ENCODE data around the gene NUCKS1. TPM values are rescaled to one million over a fixed set of nuclear protein-coding genes. Genes with fewer than 3 reads are reported as not detected.

NUCKS1 gene
- polyA plus RNA-seq, 1 of the 3 experiments (the other 2 are of a cell fraction): 25.4 TPM

- TF ChIP-seq USF2 (IDR thresholded peaks at IDR 0.05; ENCODE audit: borderline replicate concordance, low read depth, low read length): no peak
- no peak for TF ChIP-seq FOSL2 (IDR thresholded peaks at IDR 0.05; ENCODE audit: borderline replicate concordance, low read depth)
- TF ChIP-seq TCF12 (IDR thresholded peaks at IDR 0.05): no peak
- TF ChIP-seq, protein P1, sequence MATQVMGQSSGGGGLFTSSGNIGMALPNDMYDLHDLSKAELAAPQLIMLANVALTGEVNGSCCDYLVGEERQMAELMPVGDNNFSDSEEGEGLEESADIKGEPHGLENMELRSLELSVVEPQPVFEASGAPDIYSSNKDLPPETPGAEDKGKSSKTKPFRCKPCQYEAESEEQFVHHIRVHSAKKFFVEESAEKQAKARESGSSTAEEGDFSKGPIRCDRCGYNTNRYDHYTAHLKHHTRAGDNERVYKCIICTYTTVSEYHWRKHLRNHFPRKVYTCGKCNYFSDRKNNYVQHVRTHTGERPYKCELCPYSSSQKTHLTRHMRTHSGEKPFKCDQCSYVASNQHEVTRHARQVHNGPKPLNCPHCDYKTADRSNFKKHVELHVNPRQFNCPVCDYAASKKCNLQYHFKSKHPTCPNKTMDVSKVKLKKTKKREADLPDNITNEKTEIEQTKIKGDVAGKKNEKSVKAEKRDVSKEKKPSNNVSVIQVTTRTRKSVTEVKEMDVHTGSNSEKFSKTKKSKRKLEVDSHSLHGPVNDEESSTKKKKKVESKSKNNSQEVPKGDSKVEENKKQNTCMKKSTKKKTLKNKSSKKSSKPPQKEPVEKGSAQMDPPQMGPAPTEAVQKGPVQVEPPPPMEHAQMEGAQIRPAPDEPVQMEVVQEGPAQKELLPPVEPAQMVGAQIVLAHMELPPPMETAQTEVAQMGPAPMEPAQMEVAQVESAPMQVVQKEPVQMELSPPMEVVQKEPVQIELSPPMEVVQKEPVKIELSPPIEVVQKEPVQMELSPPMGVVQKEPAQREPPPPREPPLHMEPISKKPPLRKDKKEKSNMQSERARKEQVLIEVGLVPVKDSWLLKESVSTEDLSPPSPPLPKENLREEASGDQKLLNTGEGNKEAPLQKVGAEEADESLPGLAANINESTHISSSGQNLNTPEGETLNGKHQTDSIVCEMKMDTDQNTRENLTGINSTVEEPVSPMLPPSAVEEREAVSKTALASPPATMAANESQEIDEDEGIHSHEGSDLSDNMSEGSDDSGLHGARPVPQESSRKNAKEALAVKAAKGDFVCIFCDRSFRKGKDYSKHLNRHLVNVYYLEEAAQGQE (IDR thresholded peaks at IDR 0.05; ENCODE audit: low read depth, low read length): no peak
- no peak for TF ChIP-seq ZBTB33 (IDR thresholded peaks at IDR 0.05; ENCODE audit: borderline replicate concordance, low read depth)
These were observed 72.8 kb downstream of the NUCKS1 start (continued) for GRCh38 chr1:205677167-205677566.

GRCh38 chr1:205676597-205676996 is 73.4 kb downstream of the NUCKS1 start:
- Histone ChIP-seq H4K20me1 (ENCODE audit: insufficient read depth) (no peaks in the 10 kb centered on the region), H3K27ac (ENCODE audit: low read depth in 2 of 2, low read length in 1 of 2) (no peak overlapping the region), H3K9me2 (no peaks in the 10 kb centered on the region), H3K4me2 (no peak overlapping the region), H3K4me3 (ENCODE audit: low read depth in 2 of 2, low read length in 1 of 2) (no peak overlapping the region), H3K4me1 (ENCODE audit: control insufficient read depth in 1 of 2, insufficient read depth in 2 of 2, low read depth in 1 of 2, low read length in 1 of 2) (peaks cover 8 to 12% of the 10 kb centered on the region in 2 experiments; a peak in 1 of 4 replicates), H2AFZ (ENCODE audit: low read depth) (no peak overlapping the region), H3K36me3 (replicated peaks in 1 of 2; ENCODE audit: control insufficient read depth in 1 of 2, insufficient read depth in 2 of 2, low read length in 1 of 2) (no peaks in the 10 kb centered on the region), H3K27me3 (ENCODE audit: insufficient read depth) (no peaks in the 10 kb centered on the region), H3K9ac (no peak overlapping the region), H3F3A (replicated peaks; ENCODE audit: insufficient read depth) (no peaks in the 10 kb centered on the region), H3K9me3 (no peaks in the 10 kb centered on the region), H3K79me2 (ENCODE audit: insufficient read depth) (peaks cover 34% of the 10 kb centered on the region)
- no peak for DNase-seq
- POLR2A ChIA-PET: interaction anchor here (1.3 kb wide), 1 partner anchor 13 kb away, joined by 3 read pairs; no protein-coding TSS in a partner anchor
- CTCF ChIA-PET: interaction anchor here (0.6 to 18.5 kb wide), 6 partner anchors 10 to 188 kb away, joined by 3 to 214 read pairs (median 6); no protein-coding TSS in a partner anchor
- WGBS (ENCODE audit: low lambda C conversion rate): 86% methylated on average over 2 of the region's 3 CpGs
- no peak for TF ChIP-seq RAD21 (IDR thresholded peaks at IDR 0.05; ENCODE audit: low read length)
- TF ChIP-seq FOSL2 (IDR thresholded peaks at IDR 0.05; ENCODE audit: borderline replicate concordance, low read depth): no peak
- TF ChIP-seq CHD2 (IDR thresholded peaks at IDR 0.05; ENCODE audit: low read length, partially characterized antibody): no peak
- TF ChIP-seq JUND (IDR thresholded peaks at IDR 0.05): no peak
- no peak for TF ChIP-seq YY1 (IDR thresholded peaks at IDR 0.05; ENCODE audit: low read depth)
- no peak for TF ChIP-seq GABPA (IDR thresholded peaks at IDR 0.05; ENCODE audit: low read depth)
